Right renal pelvis (tissue), 4 donors: ENCODE data around the gene AUH. TPM values are rescaled to one million over a fixed set of nuclear protein-coding genes. Genes with fewer than 3 reads are reported as not detected.

ENCODE experiments used
- DNase-seq, 4 donors: peaks; one replicate each; pipeline ENCODE4 v3.0.0-alpha.2; 2013; ENCODE audit warnings: low read depth in 4 of 4, low spot score in 3 of 4, missing footprints in 1 of 4
- polyA plus RNA-seq, 4 donors: library from polyadenylated mRNA; unstranded; fragments of 120-200 nt; gene quantifications; one replicate each; pipeline ENCODE4 v1.2.1, GENCODE V29; 2013; ENCODE audit not compliant: insufficient read length in 4 of 4

The AUH gene
- polyA plus RNA-seq, 4 donors, result 44.1 to 53.7 (median 50.1) TPM

DNA sequence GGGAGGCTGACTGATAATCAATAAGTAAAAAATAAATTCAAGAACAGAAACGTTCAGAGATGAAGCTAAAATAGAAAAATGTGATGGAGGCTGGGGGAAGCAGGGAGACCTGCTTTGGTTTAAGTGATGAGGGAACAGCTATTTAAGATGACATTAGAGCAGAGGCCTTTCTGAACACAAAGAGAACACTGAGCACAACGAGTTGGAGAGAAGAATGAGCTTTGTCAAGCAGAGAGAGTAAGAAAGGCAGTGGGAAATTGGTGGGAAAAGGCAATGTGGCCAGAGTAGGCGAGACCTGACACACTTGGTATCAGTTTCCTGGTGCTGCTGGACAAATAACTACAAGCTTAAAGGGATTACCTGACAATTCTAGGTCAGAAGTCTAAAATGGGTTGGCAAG, 20.0 kb downstream of the AUH start:
- DNase-seq, result no peak

DNA sequence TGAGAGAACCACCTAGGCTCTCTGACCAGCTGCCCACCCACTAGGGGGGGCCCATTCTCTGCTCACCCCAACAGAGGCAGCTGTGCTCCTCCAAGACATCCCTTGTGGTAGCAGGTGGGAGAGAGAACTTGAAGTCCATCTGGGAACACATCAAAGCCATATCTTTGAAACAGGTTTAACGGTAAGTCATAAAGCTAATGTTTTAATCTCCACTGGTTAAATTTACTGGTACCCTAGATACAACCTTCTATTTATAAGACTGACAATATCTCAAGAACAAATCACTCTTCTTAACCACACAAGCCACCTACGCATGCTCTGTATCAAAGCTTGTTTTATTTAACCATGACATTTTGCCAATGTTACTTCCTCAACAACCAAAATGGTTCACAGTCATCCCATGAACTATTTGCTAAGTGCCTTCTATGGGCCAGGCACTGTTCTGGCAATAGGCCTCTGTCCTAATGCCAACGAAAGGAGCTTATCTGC, 20.4 kb downstream of the AUH start:
- DNase-seq, result no peak

- peak in 2 of 4 donors; percentile 12 for DNase-seq
Measured at GRCh38 chr9:91340395-91340967, 21.2 kb downstream of the AUH start.

DNA sequence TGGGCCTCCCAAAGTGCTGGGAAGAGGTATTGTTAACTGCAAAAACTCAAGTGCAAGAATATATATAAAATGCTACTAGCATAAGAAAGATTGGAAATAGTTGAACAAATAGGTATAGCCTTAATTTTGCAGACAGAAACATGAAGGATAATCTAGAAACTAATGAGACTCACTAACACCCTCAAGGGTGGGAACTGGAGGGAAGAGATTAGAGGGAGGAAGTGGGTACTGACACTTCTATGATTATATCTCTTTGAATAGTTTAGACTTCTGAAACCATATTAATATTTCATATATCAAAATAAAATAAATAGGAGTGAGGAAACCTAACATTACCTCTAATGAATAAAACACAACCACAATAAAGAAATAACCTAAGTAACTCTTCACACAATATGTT, 23.0 kb downstream of the AUH start:
- DNase-seq, result no peak

GRCh38 chr9:91336786-91337185, 24.9 kb downstream of the AUH start:
- no peak for DNase-seq

- DNase-seq, result no peak
Measured at GRCh38 chr9:91334053-91334452, 27.7 kb downstream of the AUH start.

GRCh38 chr9:91333551-91333950, 28.2 kb downstream of the AUH start:
- no peak for DNase-seq

DNA sequence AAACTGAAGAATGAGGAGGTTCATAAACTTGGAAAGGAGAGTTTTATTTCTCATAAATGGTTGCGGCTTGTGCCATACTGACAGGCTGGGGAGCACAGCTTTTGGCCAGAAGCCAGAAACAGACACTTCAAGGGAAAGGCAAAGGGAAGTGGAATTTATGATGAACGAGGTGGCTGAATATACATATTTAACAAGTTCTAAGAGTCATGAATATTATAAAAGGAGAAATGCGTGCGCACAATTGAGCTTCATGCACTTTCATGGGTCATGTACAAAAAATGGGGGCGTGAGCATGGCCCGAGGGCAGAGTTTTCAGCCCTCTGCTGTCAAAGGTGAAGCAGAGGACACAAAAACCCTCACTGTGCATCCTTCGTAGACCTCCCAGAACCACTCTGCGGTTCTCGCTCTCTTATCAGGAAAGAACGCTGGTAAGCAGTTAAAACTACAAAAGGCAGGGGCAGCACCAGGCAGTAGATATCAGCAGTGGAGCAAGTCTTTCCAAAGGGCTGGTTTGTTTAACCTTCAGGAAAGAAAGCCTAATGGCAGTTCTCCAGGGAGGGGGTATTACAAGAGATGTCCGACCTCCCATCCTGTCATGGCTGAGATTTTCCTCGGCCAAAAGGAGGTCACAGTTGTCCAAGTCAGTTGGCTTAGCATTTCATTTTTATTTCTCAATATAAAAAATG, 29.0 kb downstream of the AUH start:
- DNase-seq, result no peak

GRCh38 chr9:91331849-91332248, 29.9 kb downstream of the AUH start:
- no peak for DNase-seq

DNA sequence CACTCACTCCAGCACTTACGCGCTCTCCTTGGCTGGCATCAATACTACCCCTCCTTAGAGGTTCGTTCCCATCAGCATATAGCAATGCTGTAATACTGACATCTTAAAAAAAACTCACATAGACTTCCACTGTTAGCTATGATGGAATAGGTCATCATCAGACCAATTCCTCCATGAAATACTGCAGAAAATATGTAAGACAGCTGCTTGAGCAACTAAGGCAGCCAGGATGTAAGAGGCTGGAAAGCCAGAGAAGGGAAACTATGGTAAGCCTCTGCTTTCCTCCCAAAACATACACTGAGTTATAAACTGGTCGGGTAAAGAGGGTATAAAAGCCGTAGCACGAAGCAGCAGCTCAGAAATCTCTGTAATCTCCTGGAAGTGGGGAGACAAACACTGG, 33.5 kb downstream of the AUH start:
- DNase-seq, result no peak

- no peak for DNase-seq
Measured at GRCh38 chr9:91321691-91322090, 40.0 kb downstream of the AUH start.

DNA sequence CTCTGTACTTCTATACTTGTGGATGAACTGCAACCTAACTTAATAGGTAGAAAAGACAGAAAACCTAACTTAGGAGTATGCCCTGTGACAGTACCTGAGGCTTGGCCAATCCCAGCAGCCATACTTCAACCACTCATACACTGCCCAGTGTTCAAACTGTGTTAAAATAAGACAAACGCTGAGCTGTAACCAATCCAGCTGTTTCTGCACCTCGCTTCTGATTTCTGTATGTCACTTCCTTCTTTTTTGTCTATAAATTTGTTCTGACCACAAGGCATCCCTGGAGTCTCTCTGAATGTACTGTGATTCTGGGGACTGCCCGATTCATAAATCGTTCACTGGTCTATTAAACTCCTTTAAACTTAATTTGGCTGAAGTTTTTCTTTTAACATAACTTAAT, 41.4 kb downstream of the AUH start:
- DNase-seq, result no peak

DNA sequence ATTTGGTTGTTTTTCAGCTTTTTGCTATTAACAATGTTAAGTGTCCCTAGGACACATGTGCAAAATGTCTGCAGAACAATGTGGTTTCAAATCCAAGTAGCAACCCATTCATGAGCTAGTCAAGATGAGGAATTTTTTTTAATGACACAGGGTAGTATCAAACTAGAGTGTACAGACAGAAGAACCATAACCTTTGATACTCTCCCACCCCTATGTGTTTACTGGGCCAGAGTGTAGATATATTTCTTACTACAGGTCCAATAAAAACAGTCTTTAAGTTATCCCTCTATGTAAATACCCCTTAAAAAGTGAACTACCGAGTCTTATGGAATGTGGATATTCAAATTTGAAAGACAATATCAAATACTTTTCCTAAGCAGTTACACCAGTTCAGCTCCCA, 45.6 kb downstream of the AUH start:
- DNase-seq, result no peak

- DNase-seq, result peak in 3 of 4 donors; percentile 25 to 39 (median 30)
Measured at GRCh38 chr9:91315191-91315590, 46.5 kb downstream of the AUH start.

DNA sequence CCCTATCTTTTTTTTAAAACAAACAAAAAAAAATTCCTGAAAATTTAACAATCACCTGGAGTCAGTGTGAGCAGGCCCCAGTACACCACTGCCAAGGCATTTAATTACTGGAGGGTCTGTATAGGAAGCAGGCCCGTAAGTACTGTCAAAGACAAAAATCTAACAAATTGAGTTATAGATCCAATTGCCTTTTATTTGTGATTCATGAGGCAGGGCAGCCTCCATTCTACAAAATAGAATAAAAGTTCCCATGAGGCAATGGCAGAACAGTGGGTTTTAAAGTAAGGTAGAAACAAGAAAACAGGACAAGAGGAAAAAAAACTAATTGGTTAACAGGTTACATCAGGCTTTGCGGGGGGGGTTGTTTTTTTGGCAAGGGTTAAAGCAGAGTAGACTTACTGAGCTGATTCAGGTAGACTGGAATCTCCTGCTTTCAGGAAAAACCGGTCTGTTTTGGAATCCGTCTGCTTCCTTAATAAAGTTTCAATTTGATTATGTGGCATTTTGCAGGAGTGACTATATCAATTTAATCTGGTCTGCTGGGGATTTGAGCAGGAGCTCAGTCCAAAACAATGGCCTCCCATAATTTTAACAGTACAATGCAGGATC, 48.9 kb downstream of the AUH start:
- DNase-seq, result peak in 2 of 4 donors; percentile 27 to 31

DNA sequence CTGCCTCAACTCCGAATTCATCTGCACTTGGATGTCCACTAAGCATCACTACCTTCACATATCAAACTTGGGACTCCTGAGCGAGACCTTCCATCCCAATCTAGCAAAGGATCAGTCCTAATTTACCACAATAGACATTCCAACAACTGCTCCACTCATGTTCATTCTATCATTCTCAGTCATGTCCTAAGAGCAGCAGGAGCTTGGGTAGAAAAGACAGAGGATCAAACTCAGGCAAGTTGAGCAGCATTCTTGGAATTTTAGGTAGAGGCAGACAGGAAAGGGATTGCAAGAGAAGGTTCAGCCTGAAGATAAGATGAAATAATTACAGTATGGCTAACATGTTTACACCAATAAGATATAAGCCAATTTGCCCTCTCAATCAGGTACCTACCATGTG, 51.7 kb downstream of the AUH start:
- no peak for DNase-seq

GRCh38 chr9:91308191-91308590, 53.5 kb downstream of the AUH start:
- no peak for DNase-seq

- no peak for DNase-seq
Measured at GRCh38 chr9:91307279-91307678, 54.4 kb downstream of the AUH start.

- DNase-seq, result no peak
Measured at GRCh38 chr9:91306296-91306630, 55.5 kb downstream of the AUH start.

- DNase-seq, result no peak
Measured at GRCh38 chr9:91305596-91306295, 56.0 kb downstream of the AUH start.

DNA sequence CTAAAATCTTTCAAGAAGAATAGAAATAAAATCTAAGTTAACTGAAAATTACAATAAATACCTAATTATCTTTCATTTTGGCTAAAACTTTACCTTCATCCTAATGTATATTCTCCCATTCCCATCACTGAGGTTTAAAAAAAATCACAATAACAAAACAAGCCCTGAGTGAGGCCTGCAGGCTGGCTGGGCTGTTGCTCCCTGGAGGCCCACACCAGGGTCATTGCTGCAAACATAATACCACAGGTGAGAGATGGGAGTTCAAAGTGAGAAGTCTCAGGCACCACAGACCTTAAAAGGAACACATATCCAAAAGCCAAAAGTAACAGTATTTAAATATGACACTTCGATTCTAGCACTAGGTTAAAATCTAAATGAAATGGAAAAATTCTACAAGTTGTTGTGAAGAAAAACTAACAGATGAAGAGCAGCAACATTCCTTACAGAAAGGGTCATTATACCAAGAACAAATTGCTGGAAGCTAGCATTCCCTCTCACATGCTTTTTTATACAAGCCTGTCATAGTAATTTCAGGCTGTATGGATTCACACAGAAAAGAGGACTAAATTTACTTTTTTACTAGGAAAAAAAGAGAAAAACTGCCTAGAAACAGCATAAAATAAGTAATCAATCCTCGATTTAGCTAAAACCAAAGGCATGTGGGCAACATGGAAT, 57.8 kb downstream of the AUH start:
- DNase-seq, result no peak
